ENCODE results near the gene MEI1.

MEI1 gene

GRCh38 chr22:41688365-41689211 is 10.7 kb upstream of the MEI1 start, which contains the start of gene SNU13:
SNU13 (minus strand) TSS chr22:41688867; CDS start chr22:41688796, 71 bp downstream.
- Histone ChIP-seq H3K36me3 (ENCODE audit: insufficient read depth, low read length) (no peaks in the 10 kb centered on the region), H3F3A (ENCODE audit: low read depth) (no peaks in the 10 kb centered on the region), H4K20me1 (ENCODE audit: insufficient read depth, low read length, poor library complexity, severe bottlenecking) (peaks cover 18% of the 10 kb centered on the region), H3K9ac (ENCODE audit: low read depth, low read length, poor library complexity, severe bottlenecking) (peak within 1 kb of the TSS; percentile 96), H3K9me3 (ENCODE audit: insufficient read depth, low read depth, low read length) (no peaks in the 10 kb centered on the region), H3K79me2 (ENCODE audit: insufficient read depth, low read length) (peaks cover 64% of the 10 kb centered on the region), H2AFZ (ENCODE audit: low read length) (peak within 1 kb of the TSS; percentile 77), H3K27me3 (ENCODE audit: insufficient read depth, low read length, poor library complexity, severe bottlenecking) (no peaks in the 10 kb centered on the region), H3K4me1 (ENCODE audit: insufficient read depth, low read length, poor library complexity, severe bottlenecking) (peaks cover 13% of the 10 kb centered on the region), H3K9me2 (replicated peaks; ENCODE audit: low read depth, low read length) (no peaks in the 10 kb centered on the region), H3K4me2 (ENCODE audit: low read depth, low read length, poor library complexity, severe bottlenecking) (peak within 1 kb of the TSS; percentile 79), H3K4me3 (ENCODE audit: low read length, poor library complexity, severe bottlenecking) (peak within 1 kb of the TSS; percentile 94)
- no peak for TF ChIP-seq EZH2phosphoT487 (IDR thresholded peaks at IDR 0.05; ENCODE audit: borderline replicate concordance)
- TF ChIP-seq, protein P1, sequence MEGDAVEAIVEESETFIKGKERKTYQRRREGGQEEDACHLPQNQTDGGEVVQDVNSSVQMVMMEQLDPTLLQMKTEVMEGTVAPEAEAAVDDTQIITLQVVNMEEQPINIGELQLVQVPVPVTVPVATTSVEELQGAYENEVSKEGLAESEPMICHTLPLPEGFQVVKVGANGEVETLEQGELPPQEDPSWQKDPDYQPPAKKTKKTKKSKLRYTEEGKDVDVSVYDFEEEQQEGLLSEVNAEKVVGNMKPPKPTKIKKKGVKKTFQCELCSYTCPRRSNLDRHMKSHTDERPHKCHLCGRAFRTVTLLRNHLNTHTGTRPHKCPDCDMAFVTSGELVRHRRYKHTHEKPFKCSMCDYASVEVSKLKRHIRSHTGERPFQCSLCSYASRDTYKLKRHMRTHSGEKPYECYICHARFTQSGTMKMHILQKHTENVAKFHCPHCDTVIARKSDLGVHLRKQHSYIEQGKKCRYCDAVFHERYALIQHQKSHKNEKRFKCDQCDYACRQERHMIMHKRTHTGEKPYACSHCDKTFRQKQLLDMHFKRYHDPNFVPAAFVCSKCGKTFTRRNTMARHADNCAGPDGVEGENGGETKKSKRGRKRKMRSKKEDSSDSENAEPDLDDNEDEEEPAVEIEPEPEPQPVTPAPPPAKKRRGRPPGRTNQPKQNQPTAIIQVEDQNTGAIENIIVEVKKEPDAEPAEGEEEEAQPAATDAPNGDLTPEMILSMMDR (conservative IDR thresholded peaks at IDR 0.05; ENCODE audit: low read length): no peak

GRCh38 chr22:41690476-41690875 is 8.8 kb upstream of the MEI1 start:
- Histone ChIP-seq H3K4me3 (ENCODE audit: low read length, poor library complexity, severe bottlenecking) (peak overlapping the region; percentile 94), H3K36me3 (ENCODE audit: insufficient read depth, low read length) (no peaks in the 10 kb centered on the region), H2AFZ (ENCODE audit: low read length) (no peak overlapping the region), H3K79me2 (ENCODE audit: insufficient read depth, low read length) (peaks cover 45% of the 10 kb centered on the region), H3F3A (ENCODE audit: low read depth) (no peaks in the 10 kb centered on the region), H3K4me1 (ENCODE audit: insufficient read depth, low read length, poor library complexity, severe bottlenecking) (peaks cover 13% of the 10 kb centered on the region), H3K4me2 (ENCODE audit: low read depth, low read length, poor library complexity, severe bottlenecking) (peak overlapping the region; percentile 79), H3K27me3 (ENCODE audit: insufficient read depth, low read length, poor library complexity, severe bottlenecking) (no peaks in the 10 kb centered on the region), H3K9me2 (replicated peaks; ENCODE audit: low read depth, low read length) (no peaks in the 10 kb centered on the region), H3K9me3 (ENCODE audit: insufficient read depth, low read depth, low read length) (no peaks in the 10 kb centered on the region), H4K20me1 (ENCODE audit: insufficient read depth, low read length, poor library complexity, severe bottlenecking) (peaks cover 13% of the 10 kb centered on the region), H3K9ac (ENCODE audit: low read depth, low read length, poor library complexity, severe bottlenecking) (peak overlapping the region; percentile 96)
- TF ChIP-seq, protein P1 (conservative IDR thresholded peaks at IDR 0.05; ENCODE audit: low read length): no peak
- TF ChIP-seq EZH2phosphoT487 (IDR thresholded peaks at IDR 0.05; ENCODE audit: borderline replicate concordance): no peak

- Histone ChIP-seq H4K20me1 (ENCODE audit: insufficient read depth, low read length, poor library complexity, severe bottlenecking) (no peaks in the 10 kb centered on the region), H3K9me3 (ENCODE audit: insufficient read depth, low read depth, low read length) (no peaks in the 10 kb centered on the region), H3F3A (ENCODE audit: low read depth) (no peaks in the 10 kb centered on the region), H3K79me2 (ENCODE audit: insufficient read depth, low read length) (no peaks in the 10 kb centered on the region; the same call in 1 of the 2 replicates), H2AFZ (ENCODE audit: low read length) (no peak overlapping the region), H3K4me2 (ENCODE audit: low read depth, low read length, poor library complexity, severe bottlenecking) (no peak overlapping the region), H3K27me3 (ENCODE audit: insufficient read depth, low read length, poor library complexity, severe bottlenecking) (no peaks in the 10 kb centered on the region), H3K9me2 (replicated peaks; ENCODE audit: low read depth, low read length) (no peaks in the 10 kb centered on the region), H3K9ac (ENCODE audit: low read depth, low read length, poor library complexity, severe bottlenecking) (peak overlapping the region; percentile 4), H3K4me3 (ENCODE audit: low read length, poor library complexity, severe bottlenecking) (no peak overlapping the region), H3K4me1 (ENCODE audit: insufficient read depth, low read length, poor library complexity, severe bottlenecking) (peaks cover 2% of the 10 kb centered on the region), H3K36me3 (ENCODE audit: insufficient read depth, low read length) (no peaks in the 10 kb centered on the region)
- TF ChIP-seq, protein P1 (conservative IDR thresholded peaks at IDR 0.05; ENCODE audit: low read length): no peak
- no peak for TF ChIP-seq EZH2phosphoT487 (IDR thresholded peaks at IDR 0.05; ENCODE audit: borderline replicate concordance)
Measured at GRCh38 chr22:41695211-41695610, 4.1 kb upstream of the MEI1 start.

Data from Loucy (cell line).